ENCODE measurements around the gene FREM1. TPM values are rescaled to one million over a fixed set of nuclear protein-coding genes. Genes with fewer than 3 reads are reported as not detected.

FREM1 gene
- total RNA-seq, 1 donor from 2014 or later: not detected

GRCh38 chr9:14857449-14858305 is 52.6 kb downstream of the FREM1 start:
- H3K36me3 ChIP-seq (ENCODE audit: control insufficient read depth, insufficient read depth, low read length): no peaks in the 10 kb centered on the region
- H3K4me3 ChIP-seq (ENCODE audit: low read depth, low read length): no peak overlapping the region
- no peak for TF ChIP-seq CTCF (IDR thresholded peaks at IDR 0.05; ENCODE audit: insufficient read depth, low read length, severe bottlenecking)
- DNase-seq (ENCODE audit: low read depth) (no peak), FAIRE-seq (no peak)
- no peaks in the 10 kb centered on the region for H3K27me3 ChIP-seq (ENCODE audit: control insufficient read depth, insufficient read depth, low read length)

GRCh38 chr9:14849851-14850250 is 60.4 kb downstream of the FREM1 start:
- no peaks in the 10 kb centered on the region for H3K36me3 ChIP-seq (ENCODE audit: control insufficient read depth, insufficient read depth, low read length)
- DNase-seq (ENCODE audit: low read depth) (no peak), FAIRE-seq (no peak)
- H3K4me3 ChIP-seq (ENCODE audit: low read depth, low read length): no peak overlapping the region
- H3K27me3 ChIP-seq (ENCODE audit: control insufficient read depth, insufficient read depth, low read length): no peaks in the 10 kb centered on the region
- no peak for TF ChIP-seq CTCF (IDR thresholded peaks at IDR 0.05; ENCODE audit: insufficient read depth, low read length, severe bottlenecking)

- DNase-seq (ENCODE audit: low read depth): no peak
- no peak for TF ChIP-seq CTCF (IDR thresholded peaks at IDR 0.05; ENCODE audit: insufficient read depth, low read length, severe bottlenecking)
- no peaks in the 10 kb centered on the region for H3K27me3 ChIP-seq (ENCODE audit: control insufficient read depth, insufficient read depth, low read length)
- no peak overlapping the region for H3K4me3 ChIP-seq (ENCODE audit: low read depth, low read length)
- no peak for FAIRE-seq
- no peaks in the 10 kb centered on the region for H3K36me3 ChIP-seq (ENCODE audit: control insufficient read depth, insufficient read depth, low read length)
These were observed 60.9 kb downstream of the FREM1 start for GRCh38 chr9:14849296-14849695.

DNA sequence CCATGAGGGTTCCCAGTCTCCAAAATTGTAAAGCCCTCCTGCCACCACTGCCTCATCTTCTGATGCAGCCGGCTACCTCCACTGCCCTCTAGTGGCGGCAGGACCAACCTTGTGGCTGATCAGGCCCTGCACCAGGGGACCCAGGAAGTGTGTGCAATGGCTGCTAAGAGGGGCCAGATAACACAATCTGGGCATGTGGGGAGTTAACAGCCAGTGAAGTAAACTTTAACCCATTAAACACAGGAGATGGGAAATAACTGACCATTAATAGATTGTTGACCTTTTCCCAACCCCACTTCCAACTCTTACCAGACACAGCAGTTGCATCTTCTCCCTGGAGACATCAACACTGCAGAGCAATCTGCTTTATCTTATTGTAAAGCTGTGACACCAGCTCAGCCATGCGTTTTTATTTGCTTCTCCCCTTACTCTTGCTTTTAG is 63.3 kb downstream of the FREM1 start:
- no peak overlapping the region for H3K4me3 ChIP-seq (ENCODE audit: low read depth, low read length)
- FAIRE-seq: no peak
- no peaks in the 10 kb centered on the region for H3K27me3 ChIP-seq (ENCODE audit: control insufficient read depth, insufficient read depth, low read length)
- peak; percentile 84 for TF ChIP-seq CTCF (IDR thresholded peaks at IDR 0.05; ENCODE audit: insufficient read depth, low read length, severe bottlenecking)
- no peaks in the 10 kb centered on the region for H3K36me3 ChIP-seq (ENCODE audit: control insufficient read depth, insufficient read depth, low read length)
- peak; percentile 21 for DNase-seq (ENCODE audit: low read depth)

GRCh38 chr9:14843163-14843562 is 67.1 kb downstream of the FREM1 start:
- H3K36me3 ChIP-seq (ENCODE audit: control insufficient read depth, insufficient read depth, low read length): no peaks in the 10 kb centered on the region
- TF ChIP-seq CTCF (IDR thresholded peaks at IDR 0.05; ENCODE audit: insufficient read depth, low read length, severe bottlenecking): no peak
- FAIRE-seq (no peak), DNase-seq (ENCODE audit: low read depth) (no peak)
- no peaks in the 10 kb centered on the region for H3K27me3 ChIP-seq (ENCODE audit: control insufficient read depth, insufficient read depth, low read length)
- H3K4me3 ChIP-seq (ENCODE audit: low read depth, low read length): no peak overlapping the region
